Sciatic nerve (tissue), 2 donors: ENCODE measurements around the gene IL19. TPM values are rescaled to one million over a fixed set of nuclear protein-coding genes. Genes with fewer than 3 reads are reported as not detected.
"Not testable (repeated sequence)": the region's sequence is repeated elsewhere in the genome, so short reads cannot be mapped to it uniquely, and the experiment has no call there.

Experiments used
- ATAC-seq: fragments of 200-7000 bp; cut with Tn5 transposase; one replicate; pipeline ENCODE4 v1.9.1; 2020; ENCODE audit warnings: mild to moderate bottlenecking, moderate library complexity
- DNase-seq: peaks from one replicate; pipeline ENCODE4 v3.0.0-alpha.2; 2020; ENCODE audit warnings: low spot score
- intact Hi-C: fragments of 100-400 bp; cut with DNase I; formaldehyde crosslinking; loops from one replicate; pipeline ENCODE4 v1.14.2; 2022
- total RNA-seq: library from RNA; stranded (reverse); fragmentation: NEBNext Ultra II Directional; extraction: Animal tissue kit (Norgen Biotek cat#: 25700); gene quantifications from one replicate; pipeline ENCODE4 v1.2.1, GENCODE V29; 2021
- donor health status: DM: no; HTN: no; CAD: no.
- donor health status: DM: no; HTN: no; CAD: no.

IL19 gene
- total RNA-seq, 1 donor from 2014 or later, result not detected

GRCh38 chr1:206842854-206843253, 72.3 kb downstream of the IL19 start:
- ATAC-seq (no peak), DNase-seq (no peak)
- intact Hi-C loops, result no loop called here

DNA sequence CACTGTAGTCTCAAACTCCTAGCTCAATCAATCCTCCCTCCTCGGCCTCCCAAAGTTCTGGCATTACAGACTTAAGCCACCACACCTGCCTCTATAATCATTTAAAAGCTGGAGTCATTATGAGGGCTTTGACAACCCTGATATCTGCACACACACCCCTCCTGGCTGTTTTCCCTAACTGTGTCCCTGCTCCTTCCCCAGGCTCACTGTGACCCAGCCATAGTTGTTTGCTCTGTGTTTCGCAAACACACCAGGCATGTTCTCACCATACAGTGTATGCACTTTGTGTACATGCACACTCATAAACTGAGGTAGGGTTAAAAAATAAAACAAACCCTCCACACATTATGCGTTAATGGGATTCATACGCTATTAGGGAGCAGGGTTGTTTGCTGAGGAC, 73.1 kb downstream of the IL19 start:
- intact Hi-C loops, result no loop called here
- ATAC-seq (no peak), DNase-seq (no peak)

DNA sequence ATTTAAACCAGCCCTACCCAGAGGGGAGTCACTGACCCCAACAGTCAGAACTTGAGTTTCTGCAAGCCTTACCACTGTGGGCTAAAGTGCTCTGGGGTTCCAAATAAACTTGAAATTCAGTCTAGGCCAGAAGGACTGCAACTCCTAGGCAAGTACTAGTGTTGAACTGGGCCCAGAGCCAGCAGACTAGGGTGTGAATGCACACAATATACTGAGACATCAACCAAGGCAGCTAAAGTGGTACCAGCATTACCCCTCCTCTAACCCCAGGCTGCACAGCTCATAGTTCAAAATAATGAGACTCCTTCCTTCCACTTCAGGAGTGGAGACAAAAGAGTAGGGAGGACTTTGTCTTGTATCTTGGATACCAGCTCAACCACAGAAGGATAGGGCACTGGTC, 75.9 kb downstream of the IL19 start:
- intact Hi-C loops, result no loop called here
- ATAC-seq, result no peak
- no peak for DNase-seq

DNA sequence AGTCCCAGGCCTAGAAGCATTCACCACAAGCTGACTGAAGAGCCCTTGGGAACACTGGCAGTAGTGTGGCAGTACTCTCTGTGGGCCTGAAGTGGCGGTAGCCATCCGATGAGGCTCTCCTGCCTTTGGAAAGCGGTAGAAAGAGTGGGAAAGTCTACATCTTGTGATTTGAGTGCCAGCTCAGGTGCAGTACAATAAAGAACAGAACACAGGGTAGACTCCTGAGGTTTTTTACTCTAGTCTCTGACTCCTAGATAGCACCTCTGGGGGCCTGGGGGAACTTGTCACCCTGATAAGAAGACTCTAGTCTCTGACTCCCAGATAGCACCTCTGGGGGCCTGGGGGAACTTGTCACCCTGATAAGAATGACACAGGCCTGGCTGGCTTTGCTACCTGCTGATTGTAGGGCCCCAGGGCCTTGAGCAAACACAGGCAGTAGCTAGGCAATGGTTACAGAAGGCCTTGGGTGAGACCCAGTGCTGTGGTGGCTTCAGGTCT, 76.8 kb downstream of the IL19 start:
- ATAC-seq, result no peak
- intact Hi-C loops, result no loop called here

DNA sequence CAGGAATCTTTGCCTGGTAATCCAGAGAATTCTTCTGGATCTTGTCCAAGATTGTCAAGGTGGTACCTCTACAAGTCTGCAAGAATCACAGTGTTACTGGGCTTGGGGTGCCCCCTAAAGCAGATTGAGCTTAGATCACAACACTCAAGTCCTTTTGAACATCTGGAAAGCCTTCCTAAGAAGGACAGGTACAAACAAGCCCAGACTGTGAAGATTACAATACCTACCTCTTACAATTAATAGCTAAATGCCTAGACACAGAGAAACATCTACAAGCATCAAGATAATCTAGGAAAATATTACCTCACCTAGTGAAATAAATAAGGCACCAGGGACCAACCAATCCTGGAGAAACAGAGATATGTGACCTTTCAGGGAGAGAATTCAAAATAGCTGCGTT, 77.4 kb downstream of the IL19 start:
- intact Hi-C loops, result no loop called here
- ATAC-seq (no peak), DNase-seq (no peak)

More for the DNA sequence above, 76.8 kb downstream of the IL19 start:
- no peak for DNase-seq

- DNase-seq (no peak), ATAC-seq (no peak)
- intact Hi-C loops, result no loop called here
Observed at GRCh38 chr1:206850401-206850800, 79.8 kb downstream of the IL19 start.

DNA sequence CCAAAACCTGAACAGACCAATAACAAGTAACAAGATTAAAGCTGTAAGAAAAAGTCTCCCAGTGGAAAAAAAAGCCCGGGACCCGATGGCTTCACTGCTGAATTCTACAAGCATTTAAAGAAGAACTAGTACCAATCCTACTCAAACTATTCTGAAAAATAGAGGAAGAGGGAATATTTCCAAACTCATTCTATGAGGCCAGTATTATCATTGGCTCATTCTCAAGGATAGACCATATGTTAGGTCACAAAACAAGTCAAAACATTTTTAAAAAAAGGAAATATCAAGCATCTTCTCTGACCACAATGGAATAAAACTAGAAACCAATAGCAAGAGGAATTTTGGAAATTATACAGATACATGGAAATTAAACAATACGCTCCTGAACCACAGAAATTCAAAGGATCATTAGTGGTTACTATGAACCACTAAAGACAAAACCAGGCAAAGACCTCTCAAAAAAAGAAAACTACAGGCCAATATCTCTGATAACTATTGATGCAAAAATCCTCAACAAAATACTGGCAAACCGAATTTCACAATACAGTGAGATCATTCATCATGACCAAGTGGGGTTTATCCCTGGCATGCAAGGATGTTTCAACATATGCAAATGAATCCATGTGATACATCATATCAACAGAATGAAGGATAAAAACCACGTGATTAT, 80.9 kb downstream of the IL19 start:
- ATAC-seq, result no peak
- intact Hi-C loops, result no loop called here
- no peak for DNase-seq

DNA sequence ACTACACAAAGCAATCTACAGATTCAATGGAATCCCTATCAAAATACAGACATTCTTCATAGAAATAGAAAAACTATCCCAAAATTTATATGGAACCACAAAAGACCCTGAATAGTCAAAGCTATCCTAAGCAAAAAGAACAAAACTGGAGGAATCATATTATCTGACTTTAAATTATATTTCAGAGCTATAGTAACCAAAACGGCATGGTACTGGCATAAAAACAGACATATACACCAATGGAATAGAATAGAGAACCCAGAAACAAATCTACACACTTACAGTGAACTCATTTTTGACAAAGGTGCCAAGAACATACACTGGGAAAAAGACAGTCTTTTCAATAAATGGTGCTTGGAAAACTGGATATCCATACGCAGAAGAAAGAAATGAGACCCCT, 82.1 kb downstream of the IL19 start:
- intact Hi-C loops, ATAC-seq, DNase-seq: not testable (repeated sequence)

DNA sequence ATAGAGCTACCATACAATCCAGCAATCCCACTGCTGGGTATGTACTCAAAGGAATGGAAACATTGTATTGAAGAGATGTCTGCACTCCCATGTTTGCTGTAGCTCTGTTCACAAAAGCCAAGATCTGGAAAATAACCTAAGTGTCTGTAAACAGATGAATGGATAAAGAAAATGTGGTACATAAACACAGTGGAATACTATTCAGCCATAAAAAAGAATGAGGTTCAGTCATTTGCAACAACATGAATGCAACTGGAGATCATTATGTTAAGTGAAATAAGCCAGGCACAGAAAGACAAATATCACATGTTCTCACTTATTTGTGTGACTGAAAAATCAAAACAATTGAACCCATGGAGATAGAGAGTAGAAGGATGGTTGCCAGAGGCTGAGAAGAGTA, 83.1 kb downstream of the IL19 start:
- intact Hi-C loops, ATAC-seq, DNase-seq: not testable (repeated sequence)

DNA sequence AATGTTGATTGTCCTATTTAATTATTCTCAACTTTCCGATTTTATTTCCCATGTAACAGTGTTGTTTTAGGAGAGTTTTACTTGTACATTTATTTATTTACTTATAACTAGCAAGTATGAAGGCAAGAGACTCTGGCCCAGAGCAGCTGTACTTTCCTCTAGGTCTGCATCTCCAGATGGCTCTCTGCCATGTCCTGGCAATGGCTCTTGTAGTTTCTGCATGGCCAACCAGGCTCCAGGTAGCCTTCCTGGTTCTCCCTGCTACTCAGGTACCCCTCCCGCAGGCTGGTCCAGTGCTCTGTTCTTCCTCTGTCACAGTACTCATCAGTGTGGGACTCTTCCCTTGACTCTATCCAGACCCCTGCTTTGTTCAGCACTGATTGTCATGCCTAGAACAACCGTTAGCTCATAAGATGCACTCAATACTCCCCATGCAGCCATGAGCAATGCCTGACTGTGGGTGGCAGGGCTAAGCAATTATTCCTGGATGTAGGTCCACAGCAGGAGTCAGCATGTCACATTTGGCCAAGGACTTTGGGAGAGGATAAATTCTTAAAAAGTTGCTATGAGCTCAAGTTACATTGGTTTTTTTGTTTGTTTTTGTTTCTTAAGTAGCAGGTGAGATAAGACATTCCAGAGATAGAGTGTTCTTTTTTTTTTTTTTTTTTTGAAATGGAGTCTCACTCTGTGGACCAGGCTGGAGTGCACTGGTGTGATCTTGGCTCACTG, 84.0 kb downstream of the IL19 start:
- intact Hi-C loops, result no loop called here
- DNase-seq (no peak), ATAC-seq (no peak)

DNA sequence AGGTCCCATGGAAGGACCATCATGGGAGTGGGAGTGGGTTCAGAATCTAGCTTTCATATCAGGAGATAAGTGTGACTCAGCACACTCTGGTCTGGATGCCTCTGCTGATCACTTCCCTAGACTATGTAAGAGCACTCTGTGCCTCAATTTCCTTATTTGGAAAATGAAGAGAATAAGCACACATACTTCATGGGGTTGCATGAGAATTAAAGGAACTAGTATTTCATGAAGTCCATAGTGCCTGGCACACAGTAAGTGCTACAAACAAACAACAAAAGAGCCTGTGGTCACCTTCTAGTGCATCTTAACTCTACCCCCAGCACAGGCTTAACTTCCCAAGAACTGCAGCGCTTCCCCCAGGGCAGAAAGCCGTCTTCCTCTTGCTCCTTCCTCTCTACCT, 85.3 kb downstream of the IL19 start:
- DNase-seq, result no peak
- no peak for ATAC-seq
- intact Hi-C loops, result no loop called here

DNA sequence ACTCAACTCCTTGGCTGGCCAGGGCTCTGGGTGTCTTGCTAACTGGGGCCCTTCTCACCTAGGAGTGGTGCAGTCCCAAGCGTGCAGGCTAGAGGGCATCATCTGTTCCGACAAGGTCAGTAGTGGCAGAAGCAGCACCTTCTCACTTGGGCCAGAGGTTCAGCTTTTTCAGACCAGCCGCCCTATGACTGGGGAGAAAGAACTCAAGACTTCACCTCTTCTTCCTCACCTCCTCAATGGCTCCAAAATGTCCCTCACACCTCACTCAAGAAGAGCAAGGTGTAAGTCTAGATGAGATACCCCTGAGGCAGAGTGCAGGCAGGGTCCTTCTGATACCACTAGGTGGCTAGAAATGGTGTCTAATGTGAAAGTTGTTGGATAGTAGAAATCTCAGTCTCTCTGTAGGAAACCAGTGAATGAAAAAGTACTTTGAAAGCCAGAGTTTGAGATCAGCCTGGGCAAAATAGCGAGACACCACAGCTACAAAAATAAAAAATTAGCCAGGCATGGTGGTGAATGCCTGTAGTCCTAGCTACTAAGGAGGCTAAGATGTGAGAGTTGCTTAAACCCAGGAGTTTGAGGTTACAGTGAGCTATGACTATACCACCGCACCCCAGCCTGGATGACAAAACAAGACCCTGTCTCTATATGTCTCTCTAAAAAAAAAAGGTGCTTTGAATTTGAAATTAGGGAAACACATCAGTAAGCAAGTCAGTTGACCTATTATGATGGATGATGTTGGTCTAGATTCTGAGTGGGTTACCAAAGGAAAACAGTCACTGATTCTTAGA, 86.3 kb downstream of the IL19 start:
- ATAC-seq, result no peak
- intact Hi-C loops, result no loop called here
- DNase-seq, result no peak

- no peak for DNase-seq
- no peak for ATAC-seq
- intact Hi-C loops, result no loop called here
Observed at GRCh38 chr1:206859082-206859521, 88.5 kb downstream of the IL19 start.

DNA sequence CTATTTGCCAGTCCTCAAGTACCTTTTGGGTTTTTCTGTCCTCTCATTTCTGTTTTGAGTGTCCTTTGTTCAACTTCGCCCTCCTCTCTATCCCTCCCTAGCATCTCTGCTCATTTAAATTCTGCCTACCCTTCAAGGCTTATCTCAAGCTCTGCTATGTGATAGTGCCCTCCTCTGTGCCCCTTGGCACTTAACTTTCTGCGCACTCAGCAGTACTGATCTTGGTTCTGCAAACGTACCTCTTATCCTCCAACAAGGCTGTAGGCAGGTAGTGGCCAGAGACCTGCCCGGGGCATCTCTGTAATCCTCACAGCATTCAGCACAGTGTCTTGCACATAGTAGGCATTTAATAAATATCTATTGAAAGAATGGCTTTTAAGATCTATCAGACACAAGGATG, 89.6 kb downstream of the IL19 start:
- no peak for DNase-seq
- no peak for ATAC-seq
- intact Hi-C loops, result no loop called here

- DNase-seq (no peak), ATAC-seq (no peak)
- intact Hi-C loops, result no loop called here
Observed at GRCh38 chr1:206863266-206863665, 92.7 kb downstream of the IL19 start.

GRCh38 chr1:206864939-206865671, 94.5 kb downstream of the IL19 start, which contains the start of gene IL20:
IL20 (plus strand) TSS chr1:206865623; CDS start chr1:206865853, 230 bp downstream.
- peak; percentile 88 for DNase-seq
- ATAC-seq, result peak; percentile 84
- intact Hi-C loops, result no loop called here

- DNase-seq, result no peak
- intact Hi-C loops, result no loop called here
- ATAC-seq, result no peak
Observed at GRCh38 chr1:206866062-206866461, 95.5 kb downstream of the IL19 start.

DNA sequence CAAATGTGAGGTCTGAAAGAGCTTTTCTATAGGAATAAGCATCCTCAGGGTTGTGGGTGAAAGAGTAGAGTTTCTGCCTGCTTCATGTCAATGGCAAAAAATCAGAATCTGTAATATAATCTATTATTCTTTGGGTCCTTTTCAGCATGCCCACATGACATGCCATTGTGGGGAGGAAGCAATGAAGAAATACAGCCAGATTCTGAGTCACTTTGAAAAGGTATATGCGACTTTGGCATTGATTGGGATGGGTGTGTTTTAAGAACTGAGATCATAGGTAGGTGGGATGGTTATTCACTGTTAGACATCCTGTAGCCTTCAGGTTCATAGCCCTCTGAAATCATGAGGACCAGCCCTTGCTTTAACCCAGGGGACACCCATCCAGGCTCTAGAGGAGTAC, 96.7 kb downstream of the IL19 start:
- no peak for DNase-seq
- intact Hi-C loops, result no loop called here
- no peak for ATAC-seq

DNA sequence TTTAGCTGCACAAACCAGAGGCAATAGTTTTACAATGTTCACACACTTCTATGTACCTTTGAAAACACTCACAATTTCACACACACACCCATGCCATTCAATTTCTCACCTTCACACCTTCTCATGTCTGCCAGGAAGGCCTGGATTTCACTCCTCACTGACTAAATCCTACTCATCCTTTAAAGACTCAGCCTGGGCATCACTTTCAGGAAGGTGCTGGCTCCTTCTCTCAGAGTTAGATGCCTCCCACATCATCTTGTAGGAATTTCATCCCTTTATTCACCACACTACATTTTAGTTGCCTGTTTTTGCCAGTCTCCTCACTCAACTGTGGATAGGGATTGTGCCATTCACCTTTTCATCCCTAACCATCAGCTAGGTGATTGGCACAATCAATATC, 97.1 kb downstream of the IL19 start:
- ATAC-seq (no peak), DNase-seq (no peak)
- intact Hi-C loops, result no loop called here
